ENCODE measurements around the gene RPS3. TPM values are rescaled to one million over a fixed set of nuclear protein-coding genes. Genes with fewer than 3 reads are reported as not detected.
"Not testable (repeated sequence)": the region's sequence is repeated elsewhere in the genome, so short reads cannot be mapped to it uniquely, and the experiment has no call there.

The RPS3 gene
- total RNA-seq, result 1,626 TPM

- peak; percentile 92 for DNase-seq (ENCODE audit: low spot score)
Measured at GRCh38 chr11:75399344-75400145, at the start of gene RPS3. TSS of gene RPS3 (plus strand) at chr11:75399518. CDS start at chr11:75399548, 30 bp downstream.

DNA sequence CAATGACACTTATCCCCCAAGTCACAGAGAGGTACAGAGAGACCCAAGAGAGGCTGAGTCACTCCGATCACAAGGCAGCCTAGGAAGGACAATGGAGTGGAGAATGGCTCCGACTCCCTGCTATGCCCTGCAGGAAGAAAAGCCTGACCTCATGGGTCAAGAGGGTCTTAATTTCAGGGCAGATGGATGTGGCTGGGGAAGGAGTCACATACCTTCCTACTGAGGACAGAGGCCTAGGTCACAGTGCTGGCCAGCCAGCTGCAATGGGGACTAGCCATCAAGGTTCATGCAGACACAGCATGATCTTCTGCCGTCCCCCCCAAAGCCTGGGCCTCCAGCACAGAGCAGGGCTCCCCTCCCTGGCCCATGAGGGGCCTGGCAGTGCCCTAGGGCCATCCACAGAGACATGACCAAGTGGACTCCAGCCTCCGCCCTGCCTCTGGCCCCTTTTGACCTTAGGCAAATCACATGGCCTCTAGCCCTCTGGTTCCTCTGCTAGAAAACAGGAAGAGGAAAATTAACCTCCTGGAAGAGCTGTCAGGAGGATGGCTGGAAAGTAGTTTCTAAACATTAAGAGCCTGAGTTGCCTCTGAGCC, 49.7 kb upstream of the RPS3 start:
- no peak for DNase-seq (ENCODE audit: low spot score)

- no peak for DNase-seq (ENCODE audit: low spot score)
Measured at GRCh38 chr11:75350122-75350742, 49.1 kb upstream of the RPS3 start.

- DNase-seq (ENCODE audit: low spot score), result no peak
Measured at GRCh38 chr11:75350743-75351540, 48.4 kb upstream of the RPS3 start.

DNA sequence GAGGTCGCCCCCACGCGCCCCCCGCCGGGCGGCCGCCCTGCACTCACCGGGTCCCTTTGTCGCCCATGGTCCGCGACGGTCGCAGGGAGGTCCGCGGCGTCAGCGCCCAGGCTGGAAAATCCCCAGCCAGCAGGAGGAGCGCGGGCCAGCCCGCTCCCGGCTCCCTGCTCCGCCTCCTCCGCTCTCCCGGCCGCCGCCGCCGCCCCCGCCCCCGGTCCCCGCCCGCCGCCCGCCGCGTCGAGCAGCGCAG, 47.9 kb upstream of the RPS3 start, which contains the start of gene ARRB1:
TSS of gene ARRB1 (minus strand) at position 121 of the 250 bp plus-strand sequence. CDS start at position 67, 54 bp downstream.
- no peak for DNase-seq (ENCODE audit: low spot score)

DNA sequence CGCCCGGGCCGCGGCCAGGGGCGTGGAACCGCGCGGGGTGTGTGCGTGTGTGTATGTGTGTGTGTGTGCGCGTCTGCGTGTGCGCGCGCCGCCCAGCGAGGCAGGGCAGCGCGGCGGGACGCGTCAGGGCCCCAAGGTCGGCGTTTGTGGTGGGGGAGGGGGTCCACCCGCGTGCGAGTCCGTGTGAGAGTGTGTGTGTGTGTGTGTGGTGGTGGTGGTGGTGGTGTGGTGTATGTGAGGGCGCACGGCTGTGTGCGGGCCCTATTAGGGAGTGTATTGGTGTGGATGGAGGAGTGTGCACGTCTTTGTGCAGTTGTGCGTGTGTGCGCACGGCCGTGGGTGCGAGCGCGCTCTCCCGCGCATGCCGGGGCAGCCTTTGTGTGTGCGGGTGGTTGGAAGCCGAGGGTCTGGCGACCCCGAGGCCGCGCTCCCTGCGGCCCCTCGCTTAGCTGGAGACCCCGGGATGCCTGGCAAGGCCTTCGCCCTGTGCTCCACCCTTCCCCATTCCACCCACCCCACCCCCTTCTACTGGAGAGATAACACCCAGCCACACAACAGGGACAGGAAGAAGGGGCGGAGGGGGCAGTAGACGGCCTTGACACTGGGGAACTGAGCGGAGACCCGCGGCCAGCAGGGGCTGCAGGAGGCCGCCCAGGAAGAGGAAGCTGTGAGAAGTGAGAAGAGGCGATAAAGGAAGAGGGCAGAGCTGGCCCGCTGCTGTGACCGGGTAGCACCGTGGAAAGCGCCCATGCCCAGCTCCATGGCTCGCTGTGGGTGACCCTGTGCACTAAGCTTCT, 47.3 kb upstream of the RPS3 start:
- DNase-seq (ENCODE audit: low spot score), result peak; percentile 67

DNA sequence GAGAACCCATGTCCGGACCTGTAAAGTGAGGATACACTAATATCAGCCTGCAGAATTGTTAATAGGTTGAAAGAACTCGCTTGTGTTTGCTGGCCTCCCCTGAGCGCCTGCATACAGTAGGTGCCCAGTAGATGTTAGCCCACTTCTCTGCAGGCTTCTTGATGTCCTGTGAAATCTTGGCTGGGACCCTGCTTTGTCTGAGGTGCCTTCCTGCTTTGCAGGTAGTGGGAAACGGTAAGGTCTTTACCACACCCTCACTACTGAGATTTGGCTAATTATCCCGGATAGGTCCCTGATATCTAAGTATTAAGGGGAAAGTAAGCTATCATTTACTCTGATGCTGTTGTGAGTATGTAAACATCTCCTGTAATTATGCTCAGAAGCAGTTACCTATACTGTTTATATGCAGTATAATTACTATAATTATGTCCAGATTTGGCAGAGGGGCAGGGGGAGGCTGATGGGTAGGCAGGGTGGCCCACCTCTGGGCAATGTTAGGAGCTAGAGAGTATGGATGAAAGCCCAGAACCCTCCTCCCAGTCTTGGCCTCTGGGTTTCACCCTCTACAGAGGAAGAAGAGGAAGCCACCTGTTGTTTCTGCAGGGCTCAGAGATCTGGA, 46.6 kb upstream of the RPS3 start:
- no peak for DNase-seq (ENCODE audit: low spot score)

GRCh38 chr11:75355051-75355450, 44.3 kb upstream of the RPS3 start:
- no peak for DNase-seq (ENCODE audit: low spot score)

GRCh38 chr11:75356613-75357012, 42.7 kb upstream of the RPS3 start:
- DNase-seq (ENCODE audit: low spot score), result no peak

DNA sequence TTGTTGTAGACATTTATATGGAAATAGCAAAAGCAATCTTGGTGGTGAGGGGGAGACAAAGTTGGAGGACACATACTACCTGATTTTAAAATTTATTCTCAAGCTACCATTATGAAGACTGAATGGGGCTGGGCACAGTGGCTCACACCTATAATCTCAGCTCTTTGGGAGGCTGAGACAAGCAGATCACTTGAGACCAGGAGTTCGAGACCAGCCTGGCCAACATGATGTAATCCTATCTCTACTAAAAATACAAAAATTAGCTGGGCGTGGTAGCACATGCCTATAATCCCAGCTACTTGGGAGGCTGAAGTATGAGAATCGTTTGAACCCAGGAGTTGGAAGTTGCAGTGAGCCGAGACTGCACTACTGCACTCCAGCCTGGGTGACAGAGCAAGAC, 37.0 kb upstream of the RPS3 start:
- DNase-seq (ENCODE audit: low spot score), result not testable (repeated sequence)

DNA sequence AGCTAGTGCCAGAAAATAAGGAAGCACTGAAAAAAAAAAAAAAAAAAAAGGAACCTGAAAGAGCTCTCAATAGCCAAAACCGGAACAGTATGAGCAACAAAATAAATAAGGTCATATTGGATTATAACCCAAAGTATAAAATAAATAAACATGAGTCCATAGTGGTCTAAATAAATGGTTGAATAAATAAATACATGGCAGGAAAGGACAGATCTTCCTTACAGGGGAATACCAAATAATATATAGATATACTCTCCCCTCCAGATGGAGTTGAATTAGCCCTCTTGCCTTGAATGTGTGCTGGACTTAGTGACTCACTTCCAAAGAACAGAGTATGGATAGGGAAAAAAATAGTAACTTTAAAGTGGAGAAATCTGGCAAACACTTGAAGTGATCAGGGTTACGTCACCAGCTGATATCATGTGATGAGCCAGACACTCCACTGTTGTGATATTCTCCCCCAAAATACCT, 33.6 kb upstream of the RPS3 start:
- DNase-seq (ENCODE audit: low spot score), result no peak

- not testable (repeated sequence) for DNase-seq (ENCODE audit: low spot score)
Measured at GRCh38 chr11:75366826-75367225, 32.5 kb upstream of the RPS3 start.

- DNase-seq (ENCODE audit: low spot score), result no peak
Measured at GRCh38 chr11:75369560-75370255, 29.6 kb upstream of the RPS3 start.

DNA sequence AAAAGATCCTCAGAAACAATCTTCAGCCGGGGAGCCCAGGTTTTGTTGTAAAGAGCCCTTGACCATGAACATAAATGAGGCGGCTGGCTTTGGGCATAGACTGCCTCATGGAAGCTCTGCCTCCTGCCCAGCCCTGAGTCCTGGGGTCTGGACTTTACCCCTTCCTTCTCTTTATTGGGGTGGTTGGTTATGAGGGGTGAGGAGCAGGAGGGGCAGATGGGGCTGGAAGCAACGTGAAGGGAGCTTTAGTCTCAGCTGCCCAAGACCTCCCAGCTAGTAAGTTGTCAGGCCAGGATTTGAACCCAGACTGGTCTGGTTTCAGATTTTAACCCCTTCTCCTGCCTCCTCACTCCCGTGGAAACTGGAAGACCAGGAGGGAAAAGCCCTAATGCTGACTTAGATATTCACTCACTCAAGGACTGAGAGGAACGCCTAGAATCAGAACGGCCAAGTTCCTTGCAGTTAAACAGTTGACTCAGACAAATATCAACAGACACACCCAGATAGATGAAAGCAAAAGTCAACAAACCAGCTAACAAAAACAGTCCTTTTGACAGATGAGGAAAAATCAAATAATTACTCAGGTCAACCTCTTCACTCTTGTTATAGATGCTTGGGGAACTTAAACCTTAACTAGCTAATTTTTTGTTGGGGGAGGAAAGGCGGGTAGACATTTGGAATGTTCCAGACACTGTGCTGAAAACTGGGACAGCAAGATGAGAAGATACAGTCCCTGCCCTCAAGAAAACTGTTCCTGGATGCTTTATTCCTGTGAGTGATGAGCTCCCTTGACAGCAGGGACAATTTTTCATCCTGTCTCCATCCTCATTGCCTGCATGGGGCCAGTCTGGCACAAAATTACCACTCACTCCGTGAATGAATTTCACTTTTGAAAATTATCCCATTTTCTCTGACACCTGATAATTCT, 27.1 kb upstream of the RPS3 start:
- peak; percentile 45 for DNase-seq (ENCODE audit: low spot score)

DNA sequence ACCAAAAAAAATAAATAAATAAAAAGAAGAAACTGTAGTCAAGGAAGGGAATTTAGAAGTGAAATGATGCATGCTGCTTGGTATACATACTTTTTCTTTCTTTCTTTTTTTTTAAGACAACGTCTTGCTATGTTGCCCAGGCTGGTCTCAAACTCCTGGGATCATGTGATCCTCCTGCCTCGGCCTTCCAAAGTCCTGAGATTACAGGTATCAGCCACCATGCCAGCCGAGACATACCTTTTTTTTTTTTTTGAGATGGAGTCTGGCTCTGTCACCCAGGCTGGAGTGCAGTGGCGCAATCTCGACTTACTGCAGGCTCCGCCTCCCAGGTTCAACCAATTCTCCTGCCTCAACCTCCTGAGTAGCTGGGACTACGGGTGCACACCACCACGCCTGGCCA, 26.1 kb upstream of the RPS3 start:
- no peak for DNase-seq (ENCODE audit: low spot score)

- DNase-seq (ENCODE audit: low spot score), result no peak
Measured at GRCh38 chr11:75374646-75375045, 24.7 kb upstream of the RPS3 start.

GRCh38 chr11:75375626-75376025, 23.7 kb upstream of the RPS3 start:
- DNase-seq (ENCODE audit: low spot score), result no peak

GRCh38 chr11:75376175-75376574, 23.1 kb upstream of the RPS3 start:
- no peak for DNase-seq (ENCODE audit: low spot score)

DNA sequence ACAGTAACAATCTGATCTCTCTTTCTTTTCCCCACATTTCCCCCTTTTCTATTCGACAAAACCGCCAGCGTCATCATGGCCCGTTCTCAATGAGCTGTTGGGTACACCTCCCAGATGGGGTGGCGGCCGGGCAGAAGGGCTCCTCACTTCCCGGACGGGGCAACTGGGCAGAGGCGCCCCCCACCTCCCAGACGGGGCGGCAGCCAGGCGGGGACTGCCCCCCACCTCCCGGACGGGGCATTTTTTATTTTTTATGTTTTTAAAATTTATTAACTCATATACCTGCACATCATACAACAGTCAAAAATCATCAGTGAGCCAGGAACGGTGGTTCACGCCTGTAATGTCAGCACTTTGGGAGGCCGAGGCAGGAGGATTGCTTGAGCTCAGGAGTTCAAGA, 20.5 kb upstream of the RPS3 start:
- DNase-seq (ENCODE audit: low spot score), result not testable (repeated sequence)

Data from mucosa of gallbladder (tissue), 1 donor.